NCI-H2107 (cell line): Measurements from ENCODE around the gene FBXO34.
"Not testable (repeated sequence)": the region's sequence is repeated elsewhere in the genome, so short reads cannot be mapped to it uniquely, and the experiment has no call there.

Source experiments
- DNase-seq: peaks from one replicate; lab custom pipeline; 2025; lab: John Stamatoyannopoulos, UW

FBXO34 gene

DNA sequence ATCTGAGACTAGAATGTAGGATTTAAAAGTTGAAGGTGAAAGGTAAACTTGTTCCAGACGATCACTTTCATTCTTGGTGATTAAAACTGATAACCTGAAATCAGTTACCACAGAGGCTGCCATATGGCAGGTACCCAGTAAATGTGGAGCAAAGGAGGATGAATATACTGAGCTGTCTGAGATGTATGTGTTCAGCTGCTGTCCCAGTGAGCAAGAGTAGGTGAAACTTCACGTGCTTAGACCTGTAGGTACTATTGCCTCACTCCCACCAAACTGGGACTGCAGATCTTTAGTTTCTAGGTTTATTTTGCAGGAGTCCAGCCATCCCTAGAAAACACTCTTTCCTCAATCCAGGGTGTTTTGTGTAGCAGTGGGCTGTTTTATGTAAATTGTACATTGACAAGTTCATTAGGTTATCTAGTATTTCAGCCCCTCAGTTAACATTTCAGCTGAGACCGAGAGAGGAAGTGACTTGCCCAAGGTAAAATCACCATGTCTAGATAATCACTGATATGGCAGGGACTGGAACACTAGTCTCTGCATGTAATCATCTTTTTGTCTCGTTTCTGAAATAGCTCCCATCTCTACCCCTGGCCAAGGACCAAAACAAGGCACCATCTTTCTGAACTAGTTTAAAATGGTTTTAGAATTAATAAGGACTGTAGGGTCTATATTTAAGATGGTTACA lies 77.7 kb downstream of the FBXO34 start:
- DNase-seq = no peak

DNA sequence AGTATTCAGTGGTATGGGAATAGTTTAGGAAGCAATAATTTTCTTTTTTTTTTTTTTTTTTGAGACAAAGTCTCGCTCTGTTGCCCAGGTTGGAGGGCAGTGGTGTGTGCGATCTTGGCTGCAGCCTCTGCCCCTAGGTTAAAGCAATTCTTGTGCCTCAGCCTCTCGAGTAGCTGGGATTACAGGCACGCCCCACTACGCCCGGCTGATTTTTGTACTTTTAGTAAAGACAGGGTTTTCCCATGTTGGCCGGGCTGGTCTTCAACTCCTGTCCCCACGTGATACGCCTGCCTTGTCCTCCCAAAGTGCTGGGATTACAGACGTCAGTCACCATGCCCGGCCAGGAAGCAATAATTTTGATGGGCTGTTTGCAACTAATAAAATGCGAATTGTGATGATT lies 78.3 kb downstream of the FBXO34 start:
- DNase-seq = no peak

- no peak for DNase-seq
These were observed 79.2 kb downstream of the FBXO34 start for GRCh38 chr14:55350461-55350860.

DNA sequence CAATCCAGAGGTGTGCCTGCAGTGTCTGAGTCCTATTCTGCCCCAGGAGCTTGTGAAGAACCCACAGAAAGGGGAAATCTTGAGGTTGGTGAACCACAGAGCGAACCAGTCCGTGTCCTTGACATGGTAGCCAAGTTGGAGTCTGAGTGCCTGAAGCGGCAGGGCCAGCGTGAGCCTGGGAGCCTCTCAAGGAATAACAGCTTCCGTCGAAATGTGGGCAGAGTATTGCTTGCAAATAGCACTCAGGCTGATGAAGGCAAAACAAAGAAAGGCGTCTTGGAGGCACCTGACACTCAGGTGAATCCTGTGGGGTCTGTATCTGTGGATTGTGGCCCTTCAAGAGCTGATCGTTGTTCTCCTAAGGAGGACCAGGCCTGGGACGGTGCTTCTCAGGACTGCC lies 79.9 kb downstream of the FBXO34 start:
- no peak for DNase-seq

- no peak for DNase-seq
These were observed 81.0 kb downstream of the FBXO34 start for GRCh38 chr14:55352201-55352600.

GRCh38 chr14:55353686-55354467 lies 82.7 kb downstream of the FBXO34 start:
- no peak for DNase-seq

GRCh38 chr14:55354500-55354899 lies 83.3 kb downstream of the FBXO34 start:
- peak; percentile 83 for DNase-seq

GRCh38 chr14:55355922-55356321 lies 84.7 kb downstream of the FBXO34 start:
- no peak for DNase-seq

DNA sequence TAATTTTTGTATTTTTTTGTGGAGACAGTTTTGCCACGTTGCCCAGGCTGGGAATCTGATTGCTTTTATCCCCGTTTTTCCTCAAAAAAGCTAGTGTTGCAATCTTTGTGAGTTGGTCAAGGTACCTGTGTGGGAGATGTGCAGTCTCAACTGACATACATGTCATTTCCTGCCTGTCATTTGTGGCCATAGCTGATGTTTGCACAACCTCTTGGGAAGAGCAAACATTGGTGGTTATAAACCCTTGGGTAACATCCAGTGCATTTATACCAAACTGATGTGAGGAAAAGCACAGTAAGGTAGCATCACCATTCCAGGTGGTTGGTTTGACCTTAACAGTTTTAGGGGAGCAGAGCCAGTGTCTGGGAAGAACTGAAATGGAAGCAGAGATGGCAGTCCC lies 85.7 kb downstream of the FBXO34 start:
- no peak for DNase-seq

- no peak for DNase-seq
These were observed 88.1 kb downstream of the FBXO34 start for GRCh38 chr14:55359307-55359706.

GRCh38 chr14:55361190-55361589 lies 90.0 kb downstream of the FBXO34 start:
- DNase-seq = no peak

DNA sequence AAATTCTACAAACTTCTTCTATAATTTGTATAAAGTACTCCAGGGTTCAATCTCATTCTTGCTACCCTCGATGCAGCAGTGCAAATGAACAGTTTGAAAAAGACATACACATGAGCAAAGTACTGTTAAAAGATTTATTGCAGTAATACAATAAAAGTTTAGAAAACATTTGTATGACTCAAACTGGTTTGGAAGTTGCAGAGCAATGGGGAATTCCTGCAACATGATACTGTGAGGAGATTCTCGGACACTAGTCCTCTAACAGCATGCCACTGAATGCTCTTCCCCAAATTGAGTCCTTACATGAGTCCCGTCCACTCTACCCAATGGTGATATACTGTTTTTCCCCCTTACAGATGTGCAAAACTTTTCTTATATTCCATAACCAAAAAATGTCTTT lies 95.0 kb downstream of the FBXO34 start:
- DNase-seq = no peak

DNA sequence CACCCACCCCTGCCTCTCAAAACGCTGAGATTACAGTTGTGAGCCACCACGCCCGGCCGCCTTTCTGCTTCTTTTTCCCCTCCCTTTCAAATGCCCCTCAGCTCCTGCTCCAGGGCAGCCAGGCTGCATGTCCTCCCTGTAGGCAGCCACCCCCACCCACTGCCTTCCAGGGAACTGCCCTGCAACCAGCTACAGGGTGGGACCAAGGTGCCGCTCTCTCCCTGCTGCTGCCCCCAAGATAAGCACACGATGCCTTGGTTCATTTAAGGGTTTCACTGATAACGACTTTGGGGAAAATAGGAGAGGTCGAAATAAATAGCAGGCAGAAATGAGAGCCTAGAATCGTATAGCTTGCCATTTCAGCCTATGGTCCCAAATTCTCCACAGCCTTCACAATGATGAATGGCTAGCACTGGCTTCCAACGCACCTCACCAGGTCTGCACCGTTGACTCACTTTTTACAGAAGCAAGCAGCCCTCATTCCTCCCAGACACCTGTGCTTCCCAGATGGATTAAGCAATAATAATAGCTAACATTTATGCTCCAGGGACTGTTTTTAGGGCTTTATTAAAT lies 99.7 kb downstream of the FBXO34 start:
- no peak for DNase-seq

GRCh38 chr14:55372423-55372822 lies 101.2 kb downstream of the FBXO34 start:
- DNase-seq = no peak

- DNase-seq = no peak
These were observed 101.6 kb downstream of the FBXO34 start for GRCh38 chr14:55372825-55373224.

DNA sequence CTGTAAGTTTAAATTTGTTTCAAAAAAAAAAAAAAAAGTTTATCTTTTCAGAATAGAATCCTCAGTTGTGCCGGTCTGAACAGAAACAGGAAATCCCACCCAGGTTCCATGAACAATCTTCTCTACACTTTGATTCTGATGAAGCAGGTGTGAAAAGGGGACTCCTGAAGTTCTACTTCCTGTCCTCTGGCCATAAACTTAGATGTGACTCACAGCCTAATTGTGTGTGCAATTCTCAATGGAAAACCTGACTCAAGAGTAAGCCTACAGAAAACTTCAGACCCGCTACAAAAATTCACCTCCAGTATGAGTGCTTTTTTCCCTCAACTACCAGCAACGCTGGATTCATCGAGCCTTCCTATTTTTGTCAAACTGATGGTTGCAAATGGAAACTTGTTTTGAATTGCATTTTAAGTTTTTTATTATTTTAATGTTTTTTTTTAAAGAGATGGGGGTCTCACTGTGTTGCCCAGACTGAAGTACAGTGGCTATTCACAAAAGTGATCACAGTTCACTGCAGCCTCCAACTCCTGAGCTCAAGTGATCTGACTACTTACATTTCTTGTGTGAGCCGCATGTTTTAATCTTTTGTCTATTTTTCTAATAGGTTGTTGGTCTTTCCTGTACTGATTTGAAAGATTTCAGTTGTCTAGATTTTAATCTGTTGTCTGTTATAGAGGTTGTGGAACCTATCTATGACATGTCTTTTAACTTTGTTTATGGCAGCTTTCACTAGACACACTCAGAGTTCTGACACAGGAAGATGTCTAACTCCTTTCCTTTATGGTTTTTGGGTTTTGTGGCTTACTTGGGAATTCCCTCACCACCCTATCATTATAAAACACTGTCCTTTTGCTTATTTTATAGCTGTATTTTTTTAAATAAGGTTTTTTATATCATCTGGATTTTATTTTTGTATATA lies 102.8 kb downstream of the FBXO34 start:
- DNase-seq = no peak

DNA sequence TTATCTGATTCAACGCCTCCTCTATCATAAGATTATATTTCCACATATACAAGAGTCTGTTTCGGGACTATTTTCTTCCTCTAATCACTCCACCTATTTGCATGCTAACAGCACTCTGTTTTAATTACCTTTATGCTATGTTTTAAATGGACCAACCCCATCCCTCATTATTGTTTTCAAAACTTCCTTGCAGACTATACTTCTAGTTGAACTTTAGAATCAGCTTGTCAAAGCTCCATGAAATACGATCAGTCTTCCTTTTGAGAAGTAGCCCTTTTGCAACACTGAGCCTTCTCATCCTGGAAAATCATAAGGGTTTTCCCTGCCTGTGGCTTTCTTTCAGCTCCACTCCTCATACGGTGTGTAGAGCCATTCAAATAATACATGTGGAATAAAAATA lies 103.5 kb downstream of the FBXO34 start:
- no peak for DNase-seq

- DNase-seq = no peak
These were observed 106.0 kb downstream of the FBXO34 start for GRCh38 chr14:55377236-55377635.

GRCh38 chr14:55381040-55381439 lies 109.8 kb downstream of the FBXO34 start:
- no peak for DNase-seq

- DNase-seq = no peak
These were observed 110.3 kb downstream of the FBXO34 start for GRCh38 chr14:55381561-55381960.

GRCh38 chr14:55382483-55382882 lies 111.3 kb downstream of the FBXO34 start:
- DNase-seq = no peak

- DNase-seq = not testable (repeated sequence)
These were observed 111.8 kb downstream of the FBXO34 start for GRCh38 chr14:55383056-55383466.
